Measurements from ENCODE around the gene PARD3B.

DNA sequence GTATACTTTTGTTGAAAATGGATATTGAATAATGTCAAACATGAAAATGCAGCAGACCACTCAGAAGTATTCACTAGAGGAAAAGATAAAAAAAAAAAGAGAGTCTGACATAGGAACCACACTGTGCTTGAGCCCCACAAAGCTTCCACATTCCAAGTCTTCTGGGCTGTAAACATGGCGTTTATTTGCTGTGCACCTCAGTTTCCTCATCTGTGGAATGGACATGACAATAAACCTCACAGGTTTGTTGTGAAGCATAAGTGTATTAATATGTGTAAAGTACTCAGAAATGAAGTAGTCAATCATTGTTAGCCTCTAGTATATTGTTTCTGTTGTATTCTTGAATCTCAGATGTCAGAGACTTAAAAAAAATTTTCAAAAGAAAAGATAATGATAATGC, 611.2 kb downstream of the PARD3B start:
- TF ChIP-seq, protein P1, sequence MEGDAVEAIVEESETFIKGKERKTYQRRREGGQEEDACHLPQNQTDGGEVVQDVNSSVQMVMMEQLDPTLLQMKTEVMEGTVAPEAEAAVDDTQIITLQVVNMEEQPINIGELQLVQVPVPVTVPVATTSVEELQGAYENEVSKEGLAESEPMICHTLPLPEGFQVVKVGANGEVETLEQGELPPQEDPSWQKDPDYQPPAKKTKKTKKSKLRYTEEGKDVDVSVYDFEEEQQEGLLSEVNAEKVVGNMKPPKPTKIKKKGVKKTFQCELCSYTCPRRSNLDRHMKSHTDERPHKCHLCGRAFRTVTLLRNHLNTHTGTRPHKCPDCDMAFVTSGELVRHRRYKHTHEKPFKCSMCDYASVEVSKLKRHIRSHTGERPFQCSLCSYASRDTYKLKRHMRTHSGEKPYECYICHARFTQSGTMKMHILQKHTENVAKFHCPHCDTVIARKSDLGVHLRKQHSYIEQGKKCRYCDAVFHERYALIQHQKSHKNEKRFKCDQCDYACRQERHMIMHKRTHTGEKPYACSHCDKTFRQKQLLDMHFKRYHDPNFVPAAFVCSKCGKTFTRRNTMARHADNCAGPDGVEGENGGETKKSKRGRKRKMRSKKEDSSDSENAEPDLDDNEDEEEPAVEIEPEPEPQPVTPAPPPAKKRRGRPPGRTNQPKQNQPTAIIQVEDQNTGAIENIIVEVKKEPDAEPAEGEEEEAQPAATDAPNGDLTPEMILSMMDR (conservative IDR thresholded peaks at IDR 0.05; ENCODE audit: low read depth, low read length), result no peak
- TF ChIP-seq EZH2 (IDR thresholded peaks at IDR 0.05; ENCODE audit: borderline replicate concordance, low read depth, low read length, poor library complexity, severe bottlenecking), result no peak

Data from A673 (cell line).